Measurements from ENCODE around the gene CPA4.

The CPA4 gene

GRCh38 chr7:130303127-130303526 lies 10.2 kb downstream of the CPA4 start:
- no peak for ATAC-seq

- ATAC-seq, result no peak
These were observed 10.6 kb downstream of the CPA4 start for GRCh38 chr7:130303551-130303950.

DNA sequence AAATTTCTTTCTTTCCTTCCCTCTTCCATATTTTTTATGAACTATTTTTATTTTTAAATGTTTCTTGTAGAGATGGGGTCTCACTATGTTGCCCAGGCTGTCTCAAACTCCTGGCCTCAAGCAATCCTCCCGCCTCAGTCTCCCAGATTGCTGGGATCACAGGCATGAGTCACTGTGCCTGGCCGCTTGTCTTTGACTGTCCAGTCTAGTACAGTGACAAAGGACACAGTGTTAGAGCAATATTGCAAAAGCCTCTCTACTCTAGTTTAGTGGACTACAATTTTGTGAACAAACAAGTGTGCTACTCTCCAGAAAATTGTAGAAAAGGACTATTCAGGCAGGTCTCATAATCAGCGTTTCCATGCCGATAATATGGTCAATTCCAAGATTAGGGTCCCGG lies 11.0 kb downstream of the CPA4 start:
- ATAC-seq, result no peak

GRCh38 chr7:130304878-130305277 lies 11.9 kb downstream of the CPA4 start:
- ATAC-seq, result no peak

DNA sequence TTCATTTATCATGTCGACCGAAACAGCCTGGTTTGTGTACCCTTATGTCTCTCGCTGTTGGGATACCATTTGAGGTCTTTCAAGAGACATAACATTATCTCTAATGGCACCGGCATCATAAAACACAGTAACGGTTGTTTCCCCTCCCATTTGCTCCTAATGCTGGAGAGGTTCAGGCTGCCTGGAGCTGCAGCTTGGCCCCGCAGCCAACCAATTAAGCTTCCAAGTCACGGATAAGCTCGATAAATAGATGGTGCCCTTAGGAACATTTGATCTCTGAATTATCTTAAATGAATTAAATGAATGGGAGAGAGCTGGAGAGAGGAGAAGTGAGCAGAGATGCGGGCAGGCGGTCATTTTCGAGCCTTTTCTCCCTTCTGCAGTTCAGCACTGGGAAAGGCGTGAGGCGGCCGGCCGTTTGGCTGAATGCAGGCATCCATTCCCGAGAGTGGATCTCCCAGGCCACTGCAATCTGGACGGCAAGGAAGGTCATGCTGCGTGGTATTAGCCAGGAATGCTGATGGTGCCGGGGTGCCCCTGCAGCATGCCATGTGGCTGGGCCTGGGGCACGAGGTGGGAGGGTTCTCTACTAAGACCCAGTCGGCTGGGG lies 12.6 kb downstream of the CPA4 start:
- no peak for ATAC-seq

DNA sequence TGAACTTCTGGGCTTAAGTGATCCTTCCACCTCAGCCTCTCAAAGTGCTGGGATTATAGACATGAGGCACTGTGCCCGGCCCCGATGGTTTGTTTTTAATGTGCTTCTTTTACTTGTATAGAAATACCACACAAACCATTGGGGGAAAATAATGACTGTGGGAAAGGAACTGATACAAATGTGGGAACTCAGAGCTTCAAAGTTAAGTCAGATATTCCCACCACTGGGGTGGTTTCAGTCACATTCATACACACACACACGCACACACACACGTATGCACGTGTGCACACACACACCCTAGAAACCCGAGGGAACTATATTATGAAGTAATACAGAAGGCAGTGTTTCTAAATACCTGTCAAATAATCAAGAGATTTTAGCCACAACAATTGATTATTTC lies 17.0 kb downstream of the CPA4 start:
- ATAC-seq, result no peak

DNA sequence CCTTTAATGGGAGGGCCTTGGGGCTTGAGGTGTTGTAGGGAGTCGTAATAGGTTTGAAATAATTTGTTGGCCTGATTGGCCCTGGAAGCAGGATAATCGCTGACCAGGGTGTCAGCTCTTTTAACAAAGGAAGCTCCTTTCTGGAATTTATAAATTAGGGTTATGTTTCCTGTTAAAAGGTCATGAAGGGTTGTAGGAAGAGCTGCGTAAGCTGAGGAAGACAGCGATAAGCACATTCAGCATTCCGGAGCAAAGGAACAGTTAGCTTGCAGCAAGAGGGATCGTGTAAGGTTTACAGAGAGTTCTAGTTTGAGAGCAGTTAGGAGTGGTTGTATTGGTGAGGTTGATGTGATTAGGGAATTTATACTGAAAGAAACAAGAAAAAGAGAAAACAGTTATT lies 21.3 kb downstream of the CPA4 start:
- ATAC-seq, result no peak

DNA sequence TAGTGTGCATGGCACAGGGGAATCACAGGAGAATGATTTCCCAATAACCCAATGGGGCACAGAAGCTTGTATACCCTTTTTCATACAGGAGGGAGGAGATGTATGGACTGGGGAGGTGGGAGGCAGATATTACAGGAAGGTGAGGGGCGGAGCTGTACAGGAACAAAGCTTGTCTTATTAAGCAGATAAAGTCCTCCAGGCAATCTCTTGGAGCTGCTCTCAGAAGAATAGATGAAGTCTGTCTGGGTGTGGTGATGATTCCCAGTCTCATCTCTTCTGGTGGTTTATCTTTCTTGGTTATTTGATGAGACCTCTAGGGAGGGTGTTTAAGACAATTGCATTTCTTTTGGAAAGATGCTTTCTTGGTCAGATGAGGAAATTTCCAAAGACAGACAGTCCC lies 26.6 kb downstream of the CPA4 start:
- ATAC-seq, result no peak

DNA sequence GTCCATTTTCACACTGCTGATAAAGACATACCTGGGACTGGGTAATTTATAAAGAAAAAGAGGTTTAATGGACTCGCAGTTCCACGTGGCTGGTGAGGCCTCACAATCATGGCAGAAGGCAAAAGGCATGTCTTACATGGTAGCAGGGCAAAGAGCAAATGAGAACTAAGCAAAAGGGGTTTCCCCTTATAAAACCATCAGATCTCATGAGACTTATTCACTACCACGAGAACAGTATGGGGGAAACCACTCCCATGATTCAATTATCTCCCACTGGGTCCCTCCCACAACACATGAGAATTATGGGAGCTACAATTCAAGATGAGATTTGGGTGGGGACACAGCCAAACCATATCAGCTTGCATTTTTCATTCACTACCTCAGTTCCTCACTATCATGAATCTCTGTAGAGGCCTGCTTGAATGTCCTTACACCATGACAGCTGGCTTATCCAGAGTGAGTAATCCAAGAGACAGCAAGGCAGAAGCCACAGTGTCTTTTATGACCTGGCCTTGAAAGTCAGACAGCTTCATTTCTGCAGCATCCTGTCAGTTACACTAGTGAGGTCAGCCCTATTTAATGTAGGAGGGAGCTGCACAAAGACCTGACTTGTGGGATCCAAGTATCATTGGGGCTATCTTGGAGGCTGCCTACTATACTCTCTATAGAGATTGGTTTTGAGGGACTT lies 28.7 kb downstream of the CPA4 start:
- peak in 1 of 2 donors; percentile 30 for ATAC-seq

DNA sequence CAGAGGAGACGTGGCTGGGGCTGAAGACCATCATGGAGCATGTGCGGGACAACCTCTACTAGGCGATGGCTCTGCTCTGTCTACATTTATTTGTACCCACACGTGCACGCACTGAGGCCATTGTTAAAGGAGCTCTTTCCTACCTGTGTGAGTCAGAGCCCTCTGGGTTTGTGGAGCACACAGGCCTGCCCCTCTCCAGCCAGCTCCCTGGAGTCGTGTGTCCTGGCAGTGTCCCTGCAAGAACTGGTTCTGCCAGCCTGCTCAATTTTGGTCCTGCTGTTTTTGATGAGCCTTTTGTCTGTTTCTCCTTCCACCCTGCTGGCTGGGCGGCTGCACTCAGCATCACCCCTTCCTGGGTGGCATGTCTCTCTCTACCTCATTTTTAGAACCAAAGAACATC lies 29.7 kb downstream of the CPA4 start:
- ATAC-seq, result peak in 1 of 2 donors; percentile 10

DNA sequence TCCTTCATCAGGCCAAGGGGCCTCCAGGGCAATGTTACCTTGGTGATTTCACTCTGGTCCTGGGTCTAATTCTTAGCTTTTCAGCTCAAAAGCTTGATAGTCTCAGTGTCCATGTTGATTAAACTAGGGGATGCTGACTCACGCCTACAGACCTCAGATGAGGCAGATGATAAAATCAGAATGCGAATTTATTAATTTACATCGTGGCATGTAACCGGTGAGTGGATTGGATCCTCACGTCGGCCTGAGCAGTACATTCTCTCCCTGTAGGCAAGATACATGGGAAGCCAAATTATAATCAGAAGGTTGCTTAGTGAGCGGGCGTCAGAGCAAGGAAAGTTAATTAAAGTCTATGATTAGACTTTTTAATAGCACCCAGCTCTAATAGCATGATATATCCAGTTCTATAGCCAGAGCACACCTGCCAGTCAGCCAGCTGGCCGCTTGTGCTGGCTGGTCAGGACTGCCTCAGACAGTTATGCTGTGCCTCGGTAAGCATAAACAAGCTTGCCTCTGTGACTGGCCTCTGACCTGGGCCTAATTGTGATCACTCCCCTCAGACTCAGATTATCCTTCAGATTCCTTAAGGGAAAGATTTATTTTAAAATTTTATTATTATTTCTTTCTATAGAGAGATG lies 31.5 kb downstream of the CPA4 start:
- ATAC-seq, result no peak

- no peak for ATAC-seq
These were observed 36.7 kb downstream of the CPA4 start for GRCh38 chr7:130329681-130330080.

GRCh38 chr7:130332259-130333053 lies 39.5 kb downstream of the CPA4 start:
- ATAC-seq, result no peak

DNA sequence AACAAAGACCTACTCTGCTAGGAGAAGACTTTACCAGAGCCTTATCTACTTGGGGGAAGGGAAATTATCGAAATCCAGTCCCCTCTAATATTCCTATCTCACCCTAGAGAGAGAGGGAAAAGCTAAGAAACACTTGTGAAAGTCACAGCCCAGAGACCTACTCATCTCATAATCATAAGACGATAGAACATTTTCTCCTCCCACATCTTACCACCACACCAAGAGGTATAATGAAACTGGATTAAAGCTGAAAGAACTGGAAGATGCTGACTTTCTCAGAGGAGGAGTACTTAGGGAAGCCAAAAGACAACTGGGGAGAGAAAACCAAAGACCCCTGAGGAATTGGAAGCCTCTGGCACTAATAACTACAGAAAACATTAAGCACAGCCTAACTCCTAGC lies 40.9 kb downstream of the CPA4 start:
- no peak for ATAC-seq

- no peak for ATAC-seq
These were observed 41.3 kb downstream of the CPA4 start for GRCh38 chr7:130334274-130334673.

DNA sequence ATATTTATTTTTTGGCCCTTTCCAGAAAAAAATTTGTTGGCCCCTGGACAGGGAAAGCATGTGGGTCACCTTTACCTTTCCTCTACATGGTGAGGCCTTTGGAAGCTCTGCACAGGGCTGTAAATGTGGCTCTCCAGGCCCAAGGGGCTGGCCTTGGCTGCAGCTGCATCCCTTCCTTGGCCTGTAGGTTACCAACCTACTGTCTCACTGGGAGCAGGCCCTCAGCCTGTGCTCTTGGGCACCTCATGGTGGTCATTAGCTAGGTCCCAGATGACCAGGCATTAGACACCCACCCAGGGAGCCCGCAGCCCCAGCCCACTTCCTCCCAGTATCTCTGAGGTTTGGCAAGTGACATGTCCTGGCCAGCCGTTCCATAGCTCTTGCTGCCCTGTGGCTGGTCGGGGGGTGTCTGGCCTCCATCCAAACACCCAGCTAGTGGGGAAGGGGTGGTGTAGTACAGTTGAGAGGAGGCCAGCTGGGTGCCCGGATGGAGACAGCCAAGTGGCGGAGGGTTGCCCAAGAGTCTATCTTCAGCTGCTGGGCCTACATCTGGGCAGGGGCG lies 44.5 kb downstream of the CPA4 start:
- ATAC-seq, result no peak

- ATAC-seq, result no peak
These were observed 45.3 kb downstream of the CPA4 start for GRCh38 chr7:130338233-130338632.

- ATAC-seq, result no peak
These were observed 48.9 kb downstream of the CPA4 start for GRCh38 chr7:130341882-130342281.

DNA sequence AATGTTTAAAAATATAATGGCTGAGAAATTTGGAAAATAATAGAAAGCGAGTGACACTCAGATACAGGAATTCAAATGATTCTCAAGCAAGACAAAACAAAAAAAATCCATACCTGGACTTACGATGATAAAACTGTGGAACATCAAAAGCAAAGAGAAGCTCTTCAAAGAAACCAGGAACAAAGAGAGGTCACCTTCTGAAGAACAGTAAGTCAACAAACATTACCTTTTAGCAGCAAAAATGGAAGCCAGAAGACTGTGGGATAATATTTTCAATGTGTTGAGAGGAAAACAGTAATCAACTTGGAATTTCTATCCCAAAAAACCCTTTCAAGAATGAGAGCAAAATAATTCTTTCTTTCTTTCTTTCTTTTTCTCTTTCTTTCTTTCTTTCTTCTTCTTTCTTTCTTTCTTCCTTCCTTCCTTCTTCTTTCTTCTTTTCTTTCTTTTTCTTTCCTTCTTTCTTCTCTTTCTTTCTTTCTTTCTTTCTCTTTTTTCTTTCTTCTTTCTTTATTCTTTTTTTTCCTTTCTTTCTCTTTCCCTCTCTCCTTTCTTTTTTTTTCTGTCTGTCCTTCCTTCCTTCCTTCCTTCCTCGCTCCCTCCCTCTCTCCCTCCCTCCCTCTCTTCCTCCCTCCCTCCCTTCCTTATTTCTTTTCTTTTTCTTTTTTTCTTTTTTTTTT lies 49.9 kb downstream of the CPA4 start:
- ATAC-seq, result no peak

- ATAC-seq, result no peak
These were observed 51.4 kb downstream of the CPA4 start, which contains the start of gene CPA5 for GRCh38 chr7:130344271-130344866. Gene CPA5, plus strand, starts transcription at chr7:130344816. Its CDS starts 1,670 bp downstream, at chr7:130346486.

- ATAC-seq, result no peak
These were observed 52.2 kb downstream of the CPA4 start for GRCh38 chr7:130345136-130345535.

GRCh38 chr7:130345725-130346124 lies 52.8 kb downstream of the CPA4 start:
- ATAC-seq, result no peak

Measured in activated CD4-positive, CD25-positive, alpha-beta regulatory T cell treated with anti-CD3 and anti-CD28 coated beads, Interleukin-2, amount 50 U/mL, for 24 hours (primary cell).